ENCODE data around the gene WASF2. TPM values are rescaled to one million over a fixed set of nuclear protein-coding genes. Genes with fewer than 3 reads are reported as not detected.

WASF2 gene
- polyA plus RNA-seq, 12 donors = 71.9 to 930 (median 83.1) TPM

GRCh38 chr1:27380224-27380623 lies 109.7 kb downstream of the WASF2 start:
- no peak for DNase-seq

- no peak for DNase-seq
Measured at GRCh38 chr1:27379564-27380122, 110.3 kb downstream of the WASF2 start.

GRCh38 chr1:27377760-27378495 lies 112.0 kb downstream of the WASF2 start:
- DNase-seq = no peak

GRCh38 chr1:27374362-27375086 lies 115.4 kb downstream of the WASF2 start, which contains the start of gene FCN3:
Gene FCN3 (minus strand): TSS chr1:27374824. CDS start chr1:27374818, 6 bp downstream.
- no peak for DNase-seq

- DNase-seq = no peak
Measured at GRCh38 chr1:27372808-27373690, 116.9 kb downstream of the WASF2 start.

- DNase-seq = no peak
Measured at GRCh38 chr1:27372022-27372807, 117.8 kb downstream of the WASF2 start.

GRCh38 chr1:27368869-27369582 lies 120.9 kb downstream of the WASF2 start:
- no peak for DNase-seq

- DNase-seq = no peak
Measured at GRCh38 chr1:27367160-27367650, 122.8 kb downstream of the WASF2 start.

GRCh38 chr1:27366411-27367159 lies 123.4 kb downstream of the WASF2 start, which contains the start of gene MAP3K6:
Gene MAP3K6 (minus strand): TSS chr1:27366961. CDS start chr1:27366597, 364 bp downstream.
- DNase-seq = peak; percentile 62

- peak; percentile 69 for DNase-seq
Measured at GRCh38 chr1:27366113-27366410, 123.9 kb downstream of the WASF2 start.

- DNase-seq = peak; percentile 91
Measured at GRCh38 chr1:27365372-27366112, 124.4 kb downstream of the WASF2 start.

- DNase-seq = no peak
Measured at GRCh38 chr1:27364696-27365371, 125.1 kb downstream of the WASF2 start.

- no peak for DNase-seq
Measured at GRCh38 chr1:27363766-27364695, 125.9 kb downstream of the WASF2 start.

- no peak for DNase-seq
Measured at GRCh38 chr1:27361553-27361952, 128.4 kb downstream of the WASF2 start.

- no peak for DNase-seq
Measured at GRCh38 chr1:27361044-27361402, 128.9 kb downstream of the WASF2 start.

GRCh38 chr1:27360159-27361043 lies 129.6 kb downstream of the WASF2 start:
- DNase-seq = no peak
